Hepatocyte (in vitro differentiated cells): ENCODE measurements around the gene FKBP14. TPM values are rescaled to one million over a fixed set of nuclear protein-coding genes. Genes with fewer than 3 reads are reported as not detected.

ENCODE experiments used
- DNase-seq: peaks from one replicate; pipeline ENCODE4 v3.0.0-alpha.2; 2016; ENCODE audit warnings: low spot score
- H2AFZ ChIP-seq: fragments of 200-600 bp; sonication (generic); 2 replicates; pipeline ENCODE4 v1.6.0; 2016; ENCODE audit warnings: antibody characterized with exemption, mild to moderate bottlenecking
- H3K27ac ChIP-seq: fragments of 200-600 bp; sonication (generic); 2 replicates; pipeline ENCODE4 v1.5.1; 2016; ENCODE audit warnings: mild to moderate bottlenecking
- H3K27me3 ChIP-seq: fragments of 200-600 bp; sonication (generic); 2 replicates; pipeline ENCODE4 v1.6.1; 2016
- H3K36me3 ChIP-seq: fragments of 200-600 bp; sonication (generic); replicated peaks from 2 replicates; pipeline ENCODE4 v1.5.1; 2016; ENCODE audit warnings: low read depth; ENCODE audit not compliant: insufficient read depth
- H3K4me1 ChIP-seq: fragments of 200-600 bp; sonication (generic); 2 replicates; pipeline ENCODE4 v1.5.1; 2016; ENCODE audit warnings: mild to moderate bottlenecking, moderate library complexity; ENCODE audit not compliant: insufficient read depth
- H3K4me2 ChIP-seq: fragments of 200-600 bp; sonication (generic); 2 replicates; pipeline ENCODE4 v1.6.0; 2016
- H3K4me3 ChIP-seq: fragments of 200-600 bp; sonication (generic); 2 replicates; pipeline ENCODE4 v1.5.1; 2016; ENCODE audit warnings: mild to moderate bottlenecking
- H3K79me2 ChIP-seq: fragments of 200-600 bp; sonication (generic); 2 replicates; pipeline ENCODE4 v1.6.0; 2017; ENCODE audit warnings: mild to moderate bottlenecking
- H3K9me2 ChIP-seq: fragments of 200-600 bp; sonication (generic); replicated peaks from 2 replicates; pipeline ENCODE4 v1.6.0; 2017; ENCODE audit warnings: mild to moderate bottlenecking; ENCODE audit not compliant: insufficient read depth
- H3K9me3 ChIP-seq: fragments of 200-600 bp; sonication (generic); 2 replicates; pipeline ENCODE4 v1.5.1; 2016; ENCODE audit warnings: low read depth, mild to moderate bottlenecking
- H4K20me1 ChIP-seq: fragments of 200-600 bp; sonication (generic); 2 replicates; pipeline ENCODE4 v1.6.0; 2016; ENCODE audit warnings: mild to moderate bottlenecking; ENCODE audit not compliant: insufficient read depth, poor library complexity, severe bottlenecking
- CTCF ChIP-seq: fragments of 200-600 bp; sonication (generic); IDR thresholded peaks from 2 replicates; pipeline ENCODE4 v1.5.1; 2016; ENCODE audit warnings: antibody characterized with exemption, mild to moderate bottlenecking; ENCODE audit not compliant: poor library complexity
- EZH2 ChIP-seq: fragments of 200-600 bp; sonication (generic); IDR thresholded peaks from 2 replicates; pipeline ENCODE4 v1.6.1; 2016; ENCODE audit warnings: antibody characterized with exemption, mild to moderate bottlenecking, borderline replicate concordance
- EZH2phosphoT487 ChIP-seq: fragments of 200-600 bp; sonication (generic); IDR thresholded peaks from one replicate; pipeline ENCODE4 v1.6.1; 2018; ENCODE audit warnings: antibody characterized with exemption, mild to moderate bottlenecking, low read depth, moderate library complexity; ENCODE audit not compliant: unreplicated experiment, severe bottlenecking
- WGBS: methylation state at CpG from one replicate; pipeline ENCODE4 v1.1.6; 2016; ENCODE audit warnings: low lambda C conversion rate; ENCODE audit errors: missing lambda C conversion rate; 5-methylcytosine and 5-hydroxymethylcytosine counted together
- polyA plus RNA-seq: library from polyadenylated mRNA; unstranded; fragments of >200 nt; fragmentation: Nextera tagmentation; extraction: Ambion mirVana; gene quantifications from 2 replicates; pipeline ENCODE4 v1.2.1, GENCODE V29; 2016
- total RNA-seq: library from RNA; depleted of rRNA; stranded (reverse); fragments of >200 nt; gene quantifications from 2 replicates; pipeline ENCODE4 v1.2.3, GENCODE V29; 2014

Gene FKBP14
- total and polyA plus RNA-seq, 2 experiments from 2014 or later, result 36.5 to 45.4 TPM

- Histone ChIP-seq H3K36me3 (no peaks in the 10 kb centered on the region), H3K79me2 (peaks cover 13% of the 10 kb centered on the region), H3K27ac (no peak overlapping the region), H3K9me3 (peaks cover 7% of the 10 kb centered on the region), H3K9me2 (no peaks in the 10 kb centered on the region), H3K4me2 (no peak overlapping the region), H3K4me3 (no peak overlapping the region), H3K27me3 (no peaks in the 10 kb centered on the region), H2AFZ (no peak overlapping the region), H4K20me1 (no peaks in the 10 kb centered on the region), H3K4me1 (no peaks in the 10 kb centered on the region)
- no peak for DNase-seq
- TF ChIP-seq EZH2phosphoT487, result no peak
- TF ChIP-seq CTCF, result no peak
- TF ChIP-seq EZH2, result no peak
- WGBS, result 91% methylated on average over 4 of the region's 4 CpGs
Measured at GRCh38 chr7:29993140-29993539, 33.4 kb downstream of the FKBP14 start.

GRCh38 chr7:29991937-29992336 is 34.6 kb downstream of the FKBP14 start:
- Histone ChIP-seq H3K9me3 (peaks cover 7% of the 10 kb centered on the region), H3K27ac (no peak overlapping the region), H2AFZ (no peak overlapping the region), H3K4me2 (no peak overlapping the region), H3K4me3 (no peak overlapping the region), H4K20me1 (no peaks in the 10 kb centered on the region), H3K79me2 (peaks cover 21% of the 10 kb centered on the region), H3K27me3 (no peaks in the 10 kb centered on the region), H3K9me2 (no peaks in the 10 kb centered on the region), H3K4me1 (peaks cover 8% of the 10 kb centered on the region), H3K36me3 (no peaks in the 10 kb centered on the region)
- 95% methylated on average over 5 of the region's 5 CpGs for WGBS
- no peak for DNase-seq
- TF ChIP-seq CTCF (no peak), EZH2 (no peak), EZH2phosphoT487 (no peak)

- no peak overlapping the region for H2AFZ ChIP-seq
- no peaks in the 10 kb centered on the region for H4K20me1 ChIP-seq
- H3K27ac ChIP-seq, result no peak overlapping the region
- peaks cover 7% of the 10 kb centered on the region for H3K9me3 ChIP-seq
- peaks cover 31% of the 10 kb centered on the region for H3K79me2 ChIP-seq
- H3K27me3 ChIP-seq, result no peaks in the 10 kb centered on the region
- H3K4me3 ChIP-seq, result no peak overlapping the region
- no peaks in the 10 kb centered on the region for H3K9me2 ChIP-seq
- no peak for TF ChIP-seq EZH2
- H3K4me2 ChIP-seq, result no peak overlapping the region
- WGBS, result 91% methylated on average over 4 of the region's 4 CpGs
- H3K4me1 ChIP-seq, result peaks cover 9% of the 10 kb centered on the region
- H3K36me3 ChIP-seq, result no peaks in the 10 kb centered on the region
- no peak for DNase-seq
Measured at GRCh38 chr7:29990931-29991330, 35.6 kb downstream of the FKBP14 start.

GRCh38 chr7:29989257-29989995 is 37.1 kb downstream of the FKBP14 start, which contains the start of gene SCRN1:
SCRN1 (minus strand) TSS chr7:29989801; CDS start chr7:29969067, 20,734 bp downstream.
- Histone ChIP-seq H3K9me2 (no peaks in the 10 kb centered on the region), H3K27ac (peak within 1 kb of the TSS; percentile 88), H4K20me1 (no peaks in the 10 kb centered on the region), H3K4me1 (peaks cover 9% of the 10 kb centered on the region), H2AFZ (peak within 1 kb of the TSS; percentile 94), H3K9me3 (peaks cover 7% of the 10 kb centered on the region), H3K27me3 (no peaks in the 10 kb centered on the region), H3K4me3 (peak within 1 kb of the TSS; percentile 86), H3K36me3 (no peaks in the 10 kb centered on the region), H3K4me2 (peak within 1 kb of the TSS; percentile 88), H3K79me2 (peaks cover 45% of the 10 kb centered on the region)
- TF ChIP-seq EZH2 (no peak), CTCF (no peak), EZH2phosphoT487 (no peak)
- DNase-seq, result peak; percentile 84
- under 1% methylated on average over 42 of the region's 79 CpGs for WGBS
